Skeletal muscle cell (primary cell): ENCODE data around the gene HIVEP1.
"Not testable (repeated sequence)": the region's sequence is repeated elsewhere in the genome, so short reads cannot be mapped to it uniquely, and the experiment has no call there.

Experiments used
- DNase-seq: peaks from one replicate; pipeline ENCODE4 v3.0.0-alpha.2; 2010; ENCODE audit warnings: low read depth
- H3K4me3 ChIP-seq: 2 replicates; pipeline ENCODE4 v1.5.1; 2011; ENCODE audit warnings: low read depth, mild to moderate bottlenecking, control low read depth, low read length, moderate library complexity

HIVEP1 gene

GRCh38 chr6:12165722-12166280, 153.7 kb downstream of the HIVEP1 start:
- no peak overlapping the region for H3K4me3 ChIP-seq
- no peak for DNase-seq

GRCh38 chr6:12169377-12169776, 157.3 kb downstream of the HIVEP1 start:
- H3K4me3 ChIP-seq: no peak overlapping the region
- no peak for DNase-seq

GRCh38 chr6:12170351-12171092, 158.4 kb downstream of the HIVEP1 start:
- no peak overlapping the region for H3K4me3 ChIP-seq
- DNase-seq: peak; percentile 53

GRCh38 chr6:12171717-12172116, 159.6 kb downstream of the HIVEP1 start:
- H3K4me3 ChIP-seq: no peak overlapping the region

GRCh38 chr6:12172572-12172971, 160.5 kb downstream of the HIVEP1 start:
- DNase-seq: no peak
- no peak overlapping the region for H3K4me3 ChIP-seq

More at GRCh38 chr6:12171717-12172116, 159.6 kb downstream of the HIVEP1 start:
- no peak for DNase-seq

GRCh38 chr6:12173181-12173580, 161.1 kb downstream of the HIVEP1 start:
- no peak overlapping the region for H3K4me3 ChIP-seq
- no peak for DNase-seq

- DNase-seq: no peak
- H3K4me3 ChIP-seq: no peak overlapping the region
These were observed 161.5 kb downstream of the HIVEP1 start for GRCh38 chr6:12173661-12174060.

- no peak overlapping the region for H3K4me3 ChIP-seq
- DNase-seq: no peak
These were observed 162.8 kb downstream of the HIVEP1 start for GRCh38 chr6:12174878-12175277.

GRCh38 chr6:12175626-12176025, 163.5 kb downstream of the HIVEP1 start:
- DNase-seq: no peak
- no peak overlapping the region for H3K4me3 ChIP-seq

- DNase-seq, H3K4me3 ChIP-seq: not testable (repeated sequence)
These were observed 164.7 kb downstream of the HIVEP1 start for GRCh38 chr6:12176782-12177181.

GRCh38 chr6:12178521-12178920, 166.4 kb downstream of the HIVEP1 start:
- DNase-seq: no peak
- no peak overlapping the region for H3K4me3 ChIP-seq

- no peak for DNase-seq
- H3K4me3 ChIP-seq: no peak overlapping the region
These were observed 169.4 kb downstream of the HIVEP1 start for GRCh38 chr6:12181481-12181880.

GRCh38 chr6:12182676-12183075, 170.6 kb downstream of the HIVEP1 start:
- DNase-seq: no peak
- H3K4me3 ChIP-seq: no peak overlapping the region

- no peak overlapping the region for H3K4me3 ChIP-seq
- no peak for DNase-seq
These were observed 173.1 kb downstream of the HIVEP1 start for GRCh38 chr6:12185081-12185673.

GRCh38 chr6:12186528-12186927, 174.4 kb downstream of the HIVEP1 start:
- H3K4me3 ChIP-seq: no peak overlapping the region
- no peak for DNase-seq

GRCh38 chr6:12189150-12189549, 177.0 kb downstream of the HIVEP1 start:
- DNase-seq: no peak
- H3K4me3 ChIP-seq: no peak overlapping the region

GRCh38 chr6:12189661-12190060, 177.5 kb downstream of the HIVEP1 start:
- no peak overlapping the region for H3K4me3 ChIP-seq
- DNase-seq: no peak

- H3K4me3 ChIP-seq: no peak overlapping the region
- DNase-seq: no peak
These were observed 178.1 kb downstream of the HIVEP1 start for GRCh38 chr6:12190252-12190651.

- DNase-seq: peak; percentile 18
- no peak overlapping the region for H3K4me3 ChIP-seq
These were observed 184.3 kb downstream of the HIVEP1 start for GRCh38 chr6:12196326-12196936.

- DNase-seq: no peak
- no peak overlapping the region for H3K4me3 ChIP-seq
These were observed 186.7 kb downstream of the HIVEP1 start for GRCh38 chr6:12198851-12199250.
